Measurements from ENCODE around the gene CDHR4.
"Not testable (repeated sequence)": the region's sequence is repeated elsewhere in the genome, so short reads cannot be mapped to it uniquely, and the experiment has no call there.

CDHR4 gene

GRCh38 chr3:49780080-49780974, 19.3 kb downstream of the CDHR4 start:
- no peak for DNase-seq
- TF ChIP-seq POLR2A (IDR thresholded peaks at IDR 0.05; ENCODE audit: low read length) (no peak), GATA1 (IDR thresholded peaks at IDR 0.05; ENCODE audit: low read depth, low read length) (no peak)

GRCh38 chr3:49779358-49780079, 20.2 kb downstream of the CDHR4 start:
- TF ChIP-seq POLR2A (IDR thresholded peaks at IDR 0.05; ENCODE audit: low read length): no peak
- TF ChIP-seq GATA1 (IDR thresholded peaks at IDR 0.05; ENCODE audit: low read depth, low read length): no peak
- DNase-seq: no peak

GRCh38 chr3:49776101-49776500, 23.6 kb downstream of the CDHR4 start:
- DNase-seq: not testable (repeated sequence)

GRCh38 chr3:49775538-49775937, 24.1 kb downstream of the CDHR4 start:
- TF ChIP-seq POLR2A (IDR thresholded peaks at IDR 0.05; ENCODE audit: low read length) (no peak), GATA1 (IDR thresholded peaks at IDR 0.05; ENCODE audit: low read depth, low read length) (no peak)
- no peak for DNase-seq

- no peak for TF ChIP-seq POLR2A (IDR thresholded peaks at IDR 0.05; ENCODE audit: low read length)
- no peak for TF ChIP-seq GATA1 (IDR thresholded peaks at IDR 0.05; ENCODE audit: low read depth, low read length)
These were observed 27.0 kb downstream of the CDHR4 start for GRCh38 chr3:49772703-49773102.

GRCh38 chr3:49771340-49771938, 28.2 kb downstream of the CDHR4 start:
- no peak for DNase-seq
- TF ChIP-seq POLR2A (IDR thresholded peaks at IDR 0.05; ENCODE audit: low read length) (no peak), GATA1 (IDR thresholded peaks at IDR 0.05; ENCODE audit: low read depth, low read length) (no peak)

More at GRCh38 chr3:49772703-49773102, 27.0 kb downstream of the CDHR4 start:
- no peak for DNase-seq

- TF ChIP-seq POLR2A (IDR thresholded peaks at IDR 0.05; ENCODE audit: low read length) (no peak), GATA1 (IDR thresholded peaks at IDR 0.05; ENCODE audit: low read depth, low read length) (no peak)
- no peak for DNase-seq
These were observed 29.7 kb downstream of the CDHR4 start for GRCh38 chr3:49769926-49770325.

- no peak for TF ChIP-seq POLR2A (IDR thresholded peaks at IDR 0.05; ENCODE audit: low read length)
- TF ChIP-seq GATA1 (IDR thresholded peaks at IDR 0.05; ENCODE audit: low read depth, low read length): no peak
- DNase-seq: no peak
These were observed 30.3 kb downstream of the CDHR4 start for GRCh38 chr3:49769286-49769915.

- no peak for TF ChIP-seq POLR2A (IDR thresholded peaks at IDR 0.05; ENCODE audit: low read length)
- TF ChIP-seq GATA1 (IDR thresholded peaks at IDR 0.05; ENCODE audit: low read depth, low read length): no peak
- no peak for DNase-seq
These were observed 35.7 kb downstream of the CDHR4 start for GRCh38 chr3:49763981-49764380.

- no peak for TF ChIP-seq GATA1 (IDR thresholded peaks at IDR 0.05; ENCODE audit: low read depth, low read length)
- TF ChIP-seq POLR2A (IDR thresholded peaks at IDR 0.05; ENCODE audit: low read length): no peak
- no peak for DNase-seq
These were observed 38.0 kb downstream of the CDHR4 start for GRCh38 chr3:49761661-49762060.

- TF ChIP-seq POLR2A (IDR thresholded peaks at IDR 0.05; ENCODE audit: low read length) (no peak), GATA1 (IDR thresholded peaks at IDR 0.05; ENCODE audit: low read depth, low read length) (no peak)
- no peak for DNase-seq
These were observed 40.4 kb downstream of the CDHR4 start for GRCh38 chr3:49759226-49759625.

GRCh38 chr3:49757197-49757596, 42.5 kb downstream of the CDHR4 start:
- TF ChIP-seq POLR2A (IDR thresholded peaks at IDR 0.05; ENCODE audit: low read length) (no peak), GATA1 (IDR thresholded peaks at IDR 0.05; ENCODE audit: low read depth, low read length) (no peak)
- no peak for DNase-seq

GRCh38 chr3:49756036-49756435, 43.6 kb downstream of the CDHR4 start:
- no peak for DNase-seq
- TF ChIP-seq POLR2A (IDR thresholded peaks at IDR 0.05; ENCODE audit: low read length) (no peak), GATA1 (IDR thresholded peaks at IDR 0.05; ENCODE audit: low read depth, low read length) (no peak)

- DNase-seq: no peak
- TF ChIP-seq POLR2A (IDR thresholded peaks at IDR 0.05; ENCODE audit: low read length) (no peak), GATA1 (IDR thresholded peaks at IDR 0.05; ENCODE audit: low read depth, low read length) (no peak)
These were observed 45.1 kb downstream of the CDHR4 start for GRCh38 chr3:49754536-49754935.

Data from erythroblast (primary cell).